K562 (cell line): ENCODE measurements around the gene ZBTB8A. TPM values are rescaled to one million over a fixed set of nuclear protein-coding genes. Genes with fewer than 3 reads are reported as not detected.

Source experiments
- CTBP1 ChIP-seq: fragments of 450-650 bp; IDR thresholded peaks from 2 replicates; pipeline ENCODE4 v1.6.1; 2016; ENCODE audit warnings: borderline replicate concordance
- DACH1 ChIP-seq: fragments of 450-650 bp; IDR thresholded peaks from 2 replicates; pipeline ENCODE4 v1.6.1; 2018; ENCODE audit not compliant: partially characterized antibody
- DMBX1 ChIP-seq: fragments of 250-450 bp; sonication (Bioruptor Pico); IDR thresholded peaks from 2 replicates; pipeline ENCODE4 v1.8.0; 2022; ENCODE audit warnings: inconsistent platforms, mild to moderate bottlenecking, moderate library complexity, borderline replicate concordance
- ERF ChIP-seq: fragments of 450-650 bp; formaldehyde crosslinking; IDR thresholded peaks from 2 replicates; pipeline ENCODE4 v1.4.0; 2020; ENCODE audit warnings: mild to moderate bottlenecking, mixed read lengths
- FOXA3 ChIP-seq, 2 experiments: fragments of 450-650 bp in 1 of 2; sonication (generic) in 1 of 2; formaldehyde crosslinking; IDR thresholded peaks in 1 of 2; conservative IDR thresholded peaks in 1 of 2; 2 replicates each; pipeline versions ENCODE4 v1.4.0 to v1.8.0; 2020 to 2022; ENCODE audit warnings: mild to moderate bottlenecking in 2 of 2, missing genetic modification reagents in 1 of 2
- FOXJ2 ChIP-seq: fragments of 200-800 bp; sonication (Bioruptor generic); IDR thresholded peaks from 2 replicates; pipeline ENCODE4 v1.6.1; 2016; ENCODE audit warnings: missing genetic modification characterization, missing compliant biosample characterization
- GABPB2 ChIP-seq: fragments of 250-450 bp; sonication (Bioruptor Pico); conservative IDR thresholded peaks from 2 replicates; pipeline ENCODE4 v1.5.1; 2021; ENCODE audit warnings: mild to moderate bottlenecking
- HCFC1 ChIP-seq: IDR thresholded peaks from 2 replicates; pipeline ENCODE4 v1.6.1; 2012; ENCODE audit warnings: low read depth, low read length, improper control_type of control experiment
- LEF1 ChIP-seq: fragments of 450-650 bp; IDR thresholded peaks from 2 replicates; pipeline ENCODE4 v1.6.1; 2016; ENCODE audit warnings: mild to moderate bottlenecking
- MCM3 ChIP-seq: fragments of 450-650 bp; IDR thresholded peaks from 2 replicates; pipeline ENCODE4 v1.6.1; 2016
- NBN ChIP-seq: fragments of 450-650 bp; IDR thresholded peaks from 2 replicates; pipeline ENCODE4 v1.6.1; 2016; ENCODE audit warnings: low read depth, mild to moderate bottlenecking
- NFXL1 ChIP-seq: fragments of 450-650 bp; formaldehyde crosslinking; IDR thresholded peaks from 2 replicates; pipeline ENCODE4 v1.4.0; 2021; ENCODE audit warnings: mild to moderate bottlenecking
- NR3C1 ChIP-seq: sonication (generic); formaldehyde crosslinking; IDR thresholded peaks from 2 replicates; pipeline ENCODE4 v1.8.1; 2022; ENCODE audit warnings: missing genetic modification reagents
- PHB2 ChIP-seq: fragments of 450-650 bp; IDR thresholded peaks from 2 replicates; pipeline ENCODE4 v1.6.1; 2017; ENCODE audit warnings: low read depth
- POLR3G ChIP-seq: IDR thresholded peaks from 2 replicates; pipeline ENCODE4 v1.6.1; 2011; ENCODE audit not compliant: insufficient read length, insufficient replicate concordance; ENCODE audit errors: extremely low read depth
- RBFOX2 ChIP-seq: fragments of 200-400 bp; formaldehyde crosslinking; IDR thresholded peaks from 2 replicates; pipeline ENCODE4 v1.6.1; 2017; ENCODE audit warnings: low read depth, mild to moderate bottlenecking, low read length, moderate library complexity
- RUNX1 ChIP-seq: sonication (generic); IDR thresholded peaks from 2 replicates; pipeline ENCODE4 v1.6.1; 2016; ENCODE audit warnings: antibody characterized with exemption, low read depth
- SLC30A9 ChIP-seq: fragments of 250-450 bp; sonication (Bioruptor Pico); IDR thresholded peaks from 2 replicates; pipeline ENCODE4 v1.8.0; 2022; ENCODE audit warnings: mild to moderate bottlenecking, moderate library complexity
- SNRNP70 ChIP-seq: fragments of 200-400 bp; formaldehyde crosslinking; optimal IDR thresholded peaks from 2 replicates; pipeline ENCODE3; 2017; ENCODE audit warnings: low read depth, low read length
- TAL1 ChIP-seq: fragments of 450-650 bp; IDR thresholded peaks from 2 replicates; pipeline ENCODE4 v1.6.1; 2016; ENCODE audit warnings: mild to moderate bottlenecking
- TRIM24 ChIP-seq, 2 experiments: fragments of 450-650 bp; IDR thresholded peaks; 2 replicates each; pipeline ENCODE4 v1.6.1; 2016
- ZNF551 ChIP-seq: fragments of 250-450 bp; sonication (Bioruptor Pico); IDR thresholded peaks from 2 replicates; pipeline ENCODE4 v1.5.0; 2021; ENCODE audit warnings: mild to moderate bottlenecking, moderate library complexity
- polyA plus RNA-seq, 8 experiments: library from polyadenylated mRNA; depleted of rRNA in 4 of 8; stranded (reverse) in 5 of 8; unstranded in 3 of 8; fragments of >200 nt; fragmentation: Nextera tagmentation in 2 of 8; fragmentation: Illumina TruSeq in 1 of 8; extraction: Ambion mirVana in 2 of 8; extraction: Trizol in 1 of 8; gene quantifications; 2 replicates each; pipeline versions ENCODE4 v1.2.1 to v1.2.3, GENCODE V29; 2011 to 2014; ENCODE audit warnings: inconsistent platforms in 1 of 8, missing spikeins in 1 of 8
- total RNA-seq, 7 experiments: library from RNA; depleted of rRNA in 6 of 7; stranded (reverse); fragments of >200 nt in 6 of 7; fragmentation: Illumina TruSeq in 2 of 7; extraction: Trizol in 2 of 7; gene quantifications; 2 replicates each; pipeline versions ENCODE4 v1.2.1 to v1.2.3, GENCODE V29; 2011 to 2021; ENCODE audit warnings: low replicate concordance in 1 of 7
- TF ChIP-seq, protein P1 (sequence below): sonication (generic); formaldehyde crosslinking; IDR thresholded peaks from 2 replicates; pipeline ENCODE4 v1.8.0; 2022; ENCODE audit warnings: missing genetic modification reagents, mild to moderate bottlenecking, borderline replicate concordance
- TF ChIP-seq, protein P2 (sequence below), 2 experiments: IDR thresholded peaks; 2 replicates each; pipeline ENCODE4 v1.6.1; 2011; ENCODE audit warnings: borderline replicate concordance in 1 of 2, control low read depth in 1 of 2, low read depth in 1 of 2, low read length in 1 of 2, mild to moderate bottlenecking in 1 of 2, mixed read lengths in 1 of 2, moderate library complexity in 1 of 2; ENCODE audit not compliant: insufficient read depth in 1 of 2, insufficient read length in 1 of 2, poor library complexity in 1 of 2, severe bottlenecking in 1 of 2; ENCODE audit errors: extremely low read depth in 1 of 2
- TF ChIP-seq, protein P3 (sequence below), 2 experiments: fragments of 450-650 bp; conservative IDR thresholded peaks; 2 replicates each; pipeline ENCODE4 v1.6.1; 2017; ENCODE audit warnings: mild to moderate bottlenecking in 2 of 2, moderate library complexity in 2 of 2

ZBTB8A gene
- total and polyA plus RNA-seq, 9 of the 15 experiments (the other 6 are each of a cell fraction or from before 2014, with no cell fraction given): 0.01 to 0.64 (median 0.09) TPM

DNA sequence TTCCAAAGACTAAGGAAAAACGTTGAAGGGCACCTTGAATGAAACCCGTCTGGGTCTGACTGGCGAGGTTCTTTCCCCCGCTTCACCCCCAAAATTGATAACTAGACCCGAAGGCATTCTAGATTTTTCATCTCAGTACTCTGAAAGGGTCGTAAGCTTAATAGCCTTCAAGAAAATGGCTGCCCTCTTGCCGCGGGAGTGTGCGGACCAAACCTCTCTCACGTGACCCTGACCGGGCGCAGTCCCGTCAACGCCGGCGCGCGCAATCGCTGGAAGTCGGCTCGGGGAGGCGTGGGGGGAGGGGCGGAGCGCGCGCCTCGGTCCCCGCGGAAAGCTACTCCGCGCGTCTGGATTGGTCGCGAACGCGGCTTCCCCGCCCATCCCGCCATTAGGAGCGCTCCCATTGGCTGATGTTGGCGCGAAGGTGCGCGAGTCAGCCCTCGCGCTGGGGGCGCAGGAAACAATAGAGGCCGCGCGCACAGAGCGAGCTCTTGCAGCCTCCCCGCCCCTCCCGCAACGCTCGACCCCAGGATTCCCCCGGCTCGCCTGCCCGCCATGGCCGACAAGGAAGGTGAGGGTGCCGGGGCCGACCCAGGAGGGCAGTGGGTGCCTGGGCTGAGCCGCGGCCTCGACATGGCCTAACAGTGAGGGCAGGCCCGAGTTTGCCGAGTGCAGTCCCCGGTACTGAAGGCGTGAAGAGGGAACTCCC is 111.7 kb downstream of the ZBTB8A start, which contains the start of gene RBBP4 (continued):
- peak; percentile 60 to 68; a peak in 3 of 4 replicates for TF ChIP-seq FOXA3 (CRISPR knock-in tag; conservative IDR thresholded peaks at IDR 0.05 in 1 of 2, IDR thresholded peaks at IDR 0.05 in 1 of 2)
- TF ChIP-seq RUNX1: no peak
- TF ChIP-seq FOXJ2 (tag): peak; percentile 83
- TF ChIP-seq TAL1: no peak
- TF ChIP-seq, protein P1, sequence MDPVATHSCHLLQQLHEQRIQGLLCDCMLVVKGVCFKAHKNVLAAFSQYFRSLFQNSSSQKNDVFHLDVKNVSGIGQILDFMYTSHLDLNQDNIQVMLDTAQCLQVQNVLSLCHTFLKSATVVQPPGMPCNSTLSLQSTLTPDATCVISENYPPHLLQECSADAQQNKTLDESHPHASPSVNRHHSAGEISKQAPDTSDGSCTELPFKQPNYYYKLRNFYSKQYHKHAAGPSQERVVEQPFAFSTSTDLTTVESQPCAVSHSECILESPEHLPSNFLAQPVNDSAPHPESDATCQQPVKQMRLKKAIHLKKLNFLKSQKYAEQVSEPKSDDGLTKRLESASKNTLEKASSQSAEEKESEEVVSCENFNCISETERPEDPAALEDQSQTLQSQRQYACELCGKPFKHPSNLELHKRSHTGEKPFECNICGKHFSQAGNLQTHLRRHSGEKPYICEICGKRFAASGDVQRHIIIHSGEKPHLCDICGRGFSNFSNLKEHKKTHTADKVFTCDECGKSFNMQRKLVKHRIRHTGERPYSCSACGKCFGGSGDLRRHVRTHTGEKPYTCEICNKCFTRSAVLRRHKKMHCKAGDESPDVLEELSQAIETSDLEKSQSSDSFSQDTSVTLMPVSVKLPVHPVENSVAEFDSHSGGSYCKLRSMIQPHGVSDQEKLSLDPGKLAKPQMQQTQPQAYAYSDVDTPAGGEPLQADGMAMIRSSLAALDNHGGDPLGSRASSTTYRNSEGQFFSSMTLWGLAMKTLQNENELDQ (CRISPR knock-in tag): peak; percentile 77; the same call in 1 of the 2 replicates
- peak; percentile 66 for TF ChIP-seq HCFC1
- TF ChIP-seq NBN: peak; percentile 19
- TF ChIP-seq NFXL1 (CRISPR knock-in tag): peak; percentile 96
- TF ChIP-seq, protein P2, sequence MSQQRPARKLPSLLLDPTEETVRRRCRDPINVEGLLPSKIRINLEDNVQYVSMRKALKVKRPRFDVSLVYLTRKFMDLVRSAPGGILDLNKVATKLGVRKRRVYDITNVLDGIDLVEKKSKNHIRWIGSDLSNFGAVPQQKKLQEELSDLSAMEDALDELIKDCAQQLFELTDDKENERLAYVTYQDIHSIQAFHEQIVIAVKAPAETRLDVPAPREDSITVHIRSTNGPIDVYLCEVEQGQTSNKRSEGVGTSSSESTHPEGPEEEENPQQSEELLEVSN (IDR thresholded peaks at IDR 0.05; ENCODE audit: borderline replicate concordance in 1 of 2, extremely low read depth in 1 of 2, insufficient read depth in 1 of 2, insufficient read length in 1 of 2, low read depth in 1 of 2, low read length in 1 of 2, poor library complexity in 1 of 2, severe bottlenecking in 1 of 2): peak; percentile 98 to 99
- TF ChIP-seq DMBX1 (CRISPR knock-in tag): peak; percentile 99
- TF ChIP-seq POLR3G: no peak
- TF ChIP-seq CTBP1: peak; percentile 95
- no peak; the same call in 1 of the 2 replicates for TF ChIP-seq SLC30A9 (CRISPR knock-in tag)
- TF ChIP-seq ERF (CRISPR knock-in tag): peak; percentile 98
- TF ChIP-seq, protein P3, sequence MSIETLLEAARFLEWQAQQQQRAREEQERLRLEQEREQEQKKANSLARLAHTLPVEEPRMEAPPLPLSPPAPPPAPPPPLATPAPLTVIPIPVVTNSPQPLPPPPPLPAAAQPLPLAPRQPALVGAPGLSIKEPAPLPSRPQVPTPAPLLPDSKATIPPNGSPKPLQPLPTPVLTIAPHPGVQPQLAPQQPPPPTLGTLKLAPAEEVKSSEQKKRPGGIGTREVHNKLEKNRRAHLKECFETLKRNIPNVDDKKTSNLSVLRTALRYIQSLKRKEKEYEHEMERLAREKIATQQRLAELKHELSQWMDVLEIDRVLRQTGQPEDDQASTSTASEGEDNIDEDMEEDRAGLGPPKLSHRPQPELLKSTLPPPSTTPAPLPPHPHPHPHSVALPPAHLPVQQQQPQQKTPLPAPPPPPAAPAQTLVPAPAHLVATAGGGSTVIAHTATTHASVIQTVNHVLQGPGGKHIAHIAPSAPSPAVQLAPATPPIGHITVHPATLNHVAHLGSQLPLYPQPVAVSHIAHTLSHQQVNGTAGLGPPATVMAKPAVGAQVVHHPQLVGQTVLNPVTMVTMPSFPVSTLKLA (conservative IDR thresholded peaks at IDR 0.05): peak; percentile 88 to 93
- no peak for TF ChIP-seq SNRNP70
- peak; percentile 98 for TF ChIP-seq RBFOX2
- TF ChIP-seq DACH1: no peak
- TF ChIP-seq ZNF551 (CRISPR knock-in tag): no peak
- peak; percentile 92 for TF ChIP-seq NR3C1 (CRISPR knock-in tag)
- 0 out of 2 replicates have a peak, but pooled peaks have one; percentile 1 for TF ChIP-seq GABPB2 (CRISPR knock-in tag)
- peak; percentile 79 for TF ChIP-seq LEF1
- peak; percentile 17 to 76; a peak in 3 of 4 replicates for TF ChIP-seq TRIM24 (IDR thresholded peaks at IDR 0.05)
- TF ChIP-seq MCM3: no peak
- no peak for TF ChIP-seq PHB2
